Measurements from ENCODE around the gene AGAP1.

AGAP1 gene

DNA sequence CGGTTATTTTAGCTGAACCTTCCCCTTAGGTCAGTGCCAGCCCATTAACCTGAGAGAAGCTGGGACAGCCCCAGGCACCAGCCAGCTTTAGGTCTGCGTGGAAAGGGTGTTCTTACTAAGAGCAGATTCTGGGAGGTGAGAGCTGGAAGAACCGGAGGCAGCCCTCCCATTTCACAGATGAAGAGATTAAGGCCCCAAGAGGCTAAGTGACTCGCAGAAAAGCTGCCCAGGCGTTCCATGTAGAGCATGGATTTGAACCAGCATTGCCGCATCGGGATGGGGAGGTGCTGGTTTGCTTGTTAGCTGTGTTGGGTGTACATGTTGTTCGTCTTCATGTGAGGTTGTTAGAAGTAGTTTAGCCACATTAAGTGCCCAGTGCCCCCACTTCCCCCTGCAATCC lies 203.2 kb downstream of the AGAP1 start:
- DNase-seq: no peak

DNA sequence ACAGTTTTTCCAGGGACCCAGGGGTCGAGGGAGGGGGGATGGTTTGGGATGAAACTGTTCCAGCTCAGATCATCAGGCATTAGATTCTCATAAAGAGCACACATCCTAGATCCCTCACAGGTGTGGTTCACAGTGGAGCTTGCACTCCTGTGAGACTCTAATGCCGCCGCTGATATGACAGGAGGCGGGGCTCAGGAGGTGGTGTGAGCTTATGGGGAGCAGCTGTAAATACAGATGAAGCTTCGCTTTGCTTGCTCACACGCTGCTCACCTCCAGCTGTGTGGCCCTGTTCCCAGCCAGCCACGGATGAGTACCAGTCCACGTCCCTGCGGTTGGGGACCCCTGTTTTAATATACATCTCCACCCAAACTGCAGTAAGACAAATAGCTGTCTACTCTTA lies 204.2 kb downstream of the AGAP1 start:
- DNase-seq: no peak

DNA sequence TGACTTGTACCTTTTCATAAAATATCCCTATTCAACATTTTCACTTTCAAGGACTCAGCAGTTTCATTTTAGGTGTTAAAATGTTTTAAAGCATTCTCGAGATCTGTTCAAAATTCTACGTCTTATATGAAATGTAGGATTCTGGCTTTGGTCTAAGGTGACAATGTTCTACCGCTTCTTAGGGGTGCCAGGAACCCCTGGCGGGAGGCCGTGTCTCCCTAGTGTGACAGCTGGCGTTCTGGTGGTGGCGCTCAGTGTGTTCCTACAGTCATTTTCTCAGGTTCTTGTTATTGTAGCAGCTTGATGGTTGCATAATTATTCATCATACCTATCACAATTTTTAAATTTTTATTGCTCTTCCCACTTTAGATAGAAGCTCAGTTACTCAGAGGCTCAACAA lies 204.6 kb downstream of the AGAP1 start:
- no peak for DNase-seq

DNA sequence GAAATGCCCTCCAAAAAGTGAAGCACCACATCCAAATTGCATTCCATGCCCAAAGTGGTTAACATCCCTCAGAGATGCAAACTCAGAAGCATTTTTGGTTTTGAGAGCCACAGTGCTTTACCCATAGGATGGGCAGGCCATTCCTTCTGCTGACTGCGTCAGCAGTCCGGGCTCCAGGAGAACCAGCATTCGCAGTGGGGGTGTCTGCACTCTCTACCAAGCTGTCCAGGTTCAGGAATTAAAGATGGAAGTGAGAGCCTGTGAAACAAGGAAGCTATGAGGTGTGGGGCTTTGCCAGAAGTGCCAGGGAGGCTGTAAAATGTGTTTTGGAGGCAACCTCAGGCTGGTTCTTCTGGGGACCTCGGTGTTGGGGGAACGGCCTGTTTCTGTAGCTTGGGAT lies 205.7 kb downstream of the AGAP1 start:
- no peak for DNase-seq

DNA sequence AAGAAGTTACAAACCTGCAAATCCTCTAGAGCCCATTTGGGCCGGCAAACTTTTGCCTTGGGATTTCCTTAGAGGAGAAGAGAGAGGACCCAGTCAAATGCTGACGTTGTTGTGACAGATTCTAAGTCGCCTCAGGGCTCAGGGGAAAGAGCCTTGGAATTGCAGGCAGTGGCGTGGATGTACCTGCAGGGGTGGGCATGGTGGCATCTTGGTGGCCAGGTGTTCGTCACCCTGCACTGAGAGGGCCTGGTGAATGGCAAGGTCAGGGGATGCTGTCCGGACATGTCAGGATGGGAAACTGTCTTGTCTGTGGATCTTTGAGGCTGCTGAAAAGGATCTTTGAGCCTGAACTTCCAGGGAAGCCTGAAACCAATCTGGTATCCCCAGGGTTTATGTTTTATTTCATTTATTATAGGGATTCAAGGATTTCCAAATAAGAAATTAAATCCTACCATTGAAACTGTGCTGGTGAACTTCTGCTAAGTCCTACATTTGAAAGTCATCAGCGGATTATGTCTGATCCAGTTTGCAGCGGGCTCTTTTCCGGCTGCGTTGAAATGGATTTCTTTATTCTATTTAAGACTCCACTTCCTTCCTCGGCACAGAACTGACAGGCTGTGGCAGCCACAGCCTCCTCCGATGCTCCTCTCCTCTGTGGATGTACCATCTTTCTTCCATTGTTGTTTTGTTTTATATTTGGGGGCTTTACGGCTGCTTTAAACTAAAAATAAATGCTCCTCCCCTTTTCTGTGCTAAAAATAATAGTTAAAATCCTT lies 207.6 kb downstream of the AGAP1 start:
- no peak for DNase-seq

DNA sequence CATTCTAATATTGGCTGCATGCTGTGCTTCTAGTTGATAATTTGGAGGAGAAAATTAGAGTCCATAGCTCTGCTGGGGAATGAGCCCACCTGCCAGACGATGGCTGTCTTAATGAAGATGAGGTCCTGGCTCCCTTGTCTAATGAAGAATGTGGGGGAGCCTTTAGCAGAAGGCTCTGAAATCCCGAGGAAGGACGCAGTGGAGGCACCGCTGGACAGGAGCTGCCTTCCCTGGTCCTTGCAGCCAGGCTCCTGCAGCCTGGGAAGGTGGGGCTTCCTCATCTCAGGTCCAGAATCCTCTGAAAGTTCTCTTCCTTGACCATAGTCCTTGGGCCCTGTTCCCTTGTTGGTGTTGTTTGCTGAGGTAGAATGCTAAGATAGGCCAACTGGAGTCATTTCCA lies 208.3 kb downstream of the AGAP1 start:
- DNase-seq: no peak

DNA sequence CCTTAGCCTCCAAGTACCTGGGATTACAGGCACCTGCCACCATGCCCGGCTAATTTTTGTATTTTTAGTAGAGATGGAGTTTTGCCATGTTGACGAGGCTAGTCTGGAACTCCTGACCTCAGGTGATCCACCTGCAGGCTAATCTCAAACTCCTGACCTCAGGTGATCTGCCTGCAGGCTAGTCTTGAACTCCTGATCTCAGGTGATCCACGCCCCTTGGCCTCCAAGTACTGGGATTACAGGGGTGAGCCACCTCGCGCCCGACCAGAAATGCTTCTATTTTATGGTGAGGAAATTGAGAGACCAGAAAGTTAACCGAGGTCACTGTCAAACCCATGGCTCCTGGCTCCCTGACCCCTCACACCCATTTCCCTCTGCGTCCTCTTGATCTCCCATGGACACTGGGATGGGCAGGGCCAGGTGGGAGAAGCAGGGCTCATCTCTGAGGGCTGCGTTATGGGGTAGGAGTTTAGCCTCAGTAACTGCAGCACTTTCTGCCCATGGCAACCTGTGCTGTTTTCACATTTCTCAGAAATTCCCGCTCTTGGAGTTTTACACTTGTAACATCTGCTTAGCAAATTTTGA lies 210.0 kb downstream of the AGAP1 start:
- DNase-seq: no peak

DNA sequence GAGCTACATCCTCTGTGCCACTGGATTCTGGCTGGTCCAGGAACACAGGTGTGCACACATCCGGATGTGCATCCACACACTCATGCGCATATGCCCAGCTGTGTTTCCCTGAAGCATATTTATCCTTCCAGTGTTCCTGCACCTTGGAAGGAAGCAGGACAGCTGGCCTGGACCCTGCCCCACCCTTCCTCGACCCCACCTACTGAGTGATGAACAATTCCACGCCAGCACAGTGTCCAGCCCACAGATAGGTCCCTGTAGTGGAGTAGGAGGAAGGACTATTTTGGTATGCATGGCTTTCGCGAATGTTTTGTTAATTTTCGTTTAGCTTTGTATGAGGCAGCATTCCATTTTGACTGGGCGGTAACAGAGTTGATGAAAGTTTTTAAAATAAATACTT lies 211.5 kb downstream of the AGAP1 start:
- no peak for DNase-seq

DNA sequence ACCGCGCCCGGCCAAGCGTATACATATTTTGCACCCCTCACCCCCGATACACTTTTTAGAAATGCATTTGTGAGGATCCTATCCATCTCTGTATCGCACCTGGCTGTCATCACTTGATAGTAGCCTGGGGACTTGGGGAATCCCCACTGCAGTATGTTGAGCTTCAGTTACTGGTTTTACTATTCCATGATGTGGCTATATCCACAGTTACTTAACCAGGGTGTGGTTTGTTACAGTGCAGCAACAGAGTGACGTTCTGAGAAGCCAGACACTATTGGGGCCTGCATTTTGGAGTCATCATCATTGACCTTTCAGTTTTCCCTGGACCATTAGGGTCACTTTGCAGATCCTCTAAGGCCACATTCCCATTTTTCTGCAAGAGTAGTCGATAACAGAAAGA lies 212.7 kb downstream of the AGAP1 start:
- no peak for DNase-seq

DNA sequence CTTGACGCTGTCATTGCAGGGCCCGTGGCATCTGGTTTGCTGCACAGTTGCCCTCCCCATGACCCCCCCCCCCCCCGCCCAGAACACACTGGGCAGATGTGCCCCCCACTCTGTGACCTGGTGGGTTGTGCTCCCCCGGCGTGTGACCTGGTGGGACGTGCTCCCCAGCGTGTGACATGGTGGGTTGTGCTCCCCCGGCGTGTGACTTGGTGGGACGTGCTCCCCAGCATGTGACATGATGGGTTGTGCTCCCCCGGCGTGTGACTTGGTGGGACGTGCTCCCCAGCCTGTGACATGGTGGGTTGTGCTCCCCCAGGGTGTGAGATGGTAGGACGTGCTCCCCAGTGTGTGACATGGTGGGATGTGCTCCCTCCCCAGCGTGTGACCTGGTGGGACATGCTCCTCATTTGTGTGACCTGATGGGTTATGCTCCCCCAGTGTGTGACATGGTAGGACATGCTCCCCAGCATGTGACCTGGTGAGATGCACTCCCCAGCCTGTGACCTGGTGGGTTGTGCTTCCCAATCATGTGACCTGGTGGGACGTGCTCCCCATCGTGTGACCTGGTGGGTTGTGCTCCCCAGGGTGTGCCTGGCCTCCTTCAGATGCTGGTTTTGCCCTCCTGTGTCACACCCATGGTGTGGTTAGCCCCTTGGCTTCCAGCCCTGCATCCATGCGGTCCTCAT lies 213.7 kb downstream of the AGAP1 start:
- DNase-seq: no peak

DNA sequence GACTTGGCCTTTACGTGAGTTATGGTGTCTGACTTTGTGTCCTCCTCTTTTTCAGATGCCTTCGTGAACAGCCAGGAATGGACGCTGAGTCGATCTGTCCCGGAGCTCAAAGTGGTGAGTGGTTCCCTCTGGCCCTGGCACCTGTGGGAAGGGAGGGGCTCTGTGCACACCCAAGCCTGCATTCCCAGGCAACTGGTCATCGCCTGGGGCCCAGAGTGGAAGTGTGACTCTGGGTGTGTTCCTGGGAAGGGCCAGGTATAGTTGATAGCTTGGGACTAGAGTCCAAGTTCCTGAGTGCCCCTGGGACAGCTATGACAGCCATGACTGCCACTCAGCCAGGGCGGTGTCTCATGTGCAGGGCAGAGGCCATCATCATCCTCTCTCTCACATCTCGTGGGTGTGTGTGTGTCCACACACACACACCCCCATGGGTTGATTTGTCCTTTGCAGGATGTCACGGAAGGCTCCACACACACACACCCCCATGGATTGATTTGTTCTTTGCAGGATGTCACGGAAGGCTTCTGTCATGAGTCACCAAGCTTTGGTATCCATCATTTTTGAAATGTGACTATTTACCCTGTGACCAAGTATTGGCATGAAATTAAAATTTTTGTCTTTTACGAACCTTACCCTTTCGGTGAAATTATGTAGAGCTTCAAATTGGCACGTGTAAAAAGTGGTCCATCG lies 215.4 kb downstream of the AGAP1 start:
- no peak for DNase-seq

DNA sequence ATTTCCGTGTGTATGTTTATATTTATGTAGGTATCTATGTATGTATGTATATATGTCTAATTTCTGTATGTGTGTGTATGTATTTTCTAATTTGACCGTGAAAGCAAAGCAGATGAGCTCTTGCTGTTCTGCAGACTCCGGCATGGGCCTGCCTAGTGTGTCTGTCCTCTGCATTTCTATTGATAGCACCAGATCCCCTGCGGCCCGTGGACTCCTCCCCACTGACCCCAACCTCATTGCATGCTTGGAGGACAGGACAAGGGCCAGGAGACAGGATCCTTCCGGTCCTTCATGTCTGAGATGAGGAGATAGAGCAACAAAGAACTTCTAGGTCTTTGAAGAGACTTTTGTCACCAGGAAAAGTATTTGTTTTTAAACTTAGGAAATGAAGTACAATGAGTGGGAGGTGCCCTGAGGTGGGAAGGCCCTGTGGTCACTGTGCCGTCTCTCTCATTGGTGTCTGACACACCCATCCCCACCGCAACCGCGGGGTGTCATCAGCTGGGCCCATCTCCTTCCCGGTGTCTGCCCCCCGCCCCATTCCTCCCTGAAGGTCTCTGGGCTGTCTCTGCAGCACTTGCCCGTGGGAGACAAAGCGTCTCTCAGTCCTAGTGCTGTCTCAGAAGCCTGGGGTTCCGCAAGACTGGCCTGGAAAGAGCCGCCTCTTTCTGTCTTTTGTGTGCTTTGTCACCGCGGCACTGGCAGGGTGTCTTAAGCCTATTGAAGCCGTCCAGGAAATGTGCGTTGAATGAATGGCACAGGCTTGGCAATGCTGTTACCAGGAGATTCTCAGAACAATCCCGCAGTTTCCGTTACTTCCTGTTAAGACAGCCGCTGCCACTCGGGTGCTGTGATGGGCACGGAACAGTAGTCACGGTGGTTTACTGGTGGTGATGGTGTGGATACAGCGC lies 216.4 kb downstream of the AGAP1 start:
- DNase-seq: no peak

DNA sequence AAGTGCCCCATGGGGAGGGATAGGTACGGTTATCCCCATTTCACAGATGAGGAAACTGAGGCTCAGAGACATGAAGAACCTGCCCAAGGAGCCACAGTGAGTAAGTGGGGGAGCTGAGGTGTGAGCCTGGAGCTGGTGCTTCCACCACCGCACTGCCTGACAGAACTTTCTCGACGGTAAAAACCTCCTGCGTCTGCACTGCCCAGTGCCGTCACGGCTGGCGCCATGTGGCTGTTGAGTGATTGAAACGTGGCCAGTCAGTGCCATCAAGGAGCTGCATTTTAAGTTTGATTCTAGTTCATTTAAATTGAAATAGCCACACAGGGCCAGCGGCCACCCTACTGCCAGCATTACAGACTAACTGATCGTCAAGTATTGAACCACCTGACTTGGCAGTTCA lies 217.1 kb downstream of the AGAP1 start:
- DNase-seq: no peak

DNA sequence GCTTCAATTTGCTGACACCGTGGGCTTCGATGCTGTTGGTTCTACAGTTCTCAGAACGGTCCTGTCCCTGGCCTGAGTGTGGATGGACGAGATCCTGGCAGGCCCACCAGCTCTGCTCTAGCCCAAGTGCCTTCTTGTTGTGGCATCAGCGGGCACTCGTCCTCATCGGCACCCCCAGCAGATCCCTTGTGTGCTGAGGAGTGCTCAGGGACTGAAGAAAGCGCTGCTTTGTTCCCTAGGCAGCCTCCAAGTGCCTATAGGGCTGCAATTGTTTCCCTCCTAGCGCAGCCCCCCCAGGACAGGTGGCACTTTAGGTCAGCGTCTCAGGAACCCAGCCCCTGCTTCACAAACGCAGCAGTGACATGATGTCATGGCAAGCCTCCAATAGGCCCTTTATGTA lies 217.7 kb downstream of the AGAP1 start:
- no peak for DNase-seq

DNA sequence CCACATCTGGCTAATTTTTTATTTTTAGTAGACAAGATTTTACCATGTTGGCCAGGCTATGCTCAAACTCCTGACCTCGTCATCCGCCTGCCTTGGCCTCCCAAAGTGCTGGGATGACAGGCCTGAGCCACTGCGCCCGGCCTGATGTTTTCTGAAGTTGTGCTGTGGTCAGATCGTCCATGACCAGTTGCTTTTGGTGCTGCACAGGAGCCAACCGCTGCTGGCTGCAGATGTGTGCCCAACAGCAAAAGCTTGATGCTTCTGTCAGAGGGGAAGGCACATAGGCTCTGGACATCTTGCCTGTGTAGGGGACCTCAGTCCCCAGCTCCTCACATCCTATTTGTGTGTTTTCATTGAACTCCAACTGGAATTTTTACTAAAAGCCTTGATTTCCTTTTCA lies 218.3 kb downstream of the AGAP1 start:
- no peak for DNase-seq

DNA sequence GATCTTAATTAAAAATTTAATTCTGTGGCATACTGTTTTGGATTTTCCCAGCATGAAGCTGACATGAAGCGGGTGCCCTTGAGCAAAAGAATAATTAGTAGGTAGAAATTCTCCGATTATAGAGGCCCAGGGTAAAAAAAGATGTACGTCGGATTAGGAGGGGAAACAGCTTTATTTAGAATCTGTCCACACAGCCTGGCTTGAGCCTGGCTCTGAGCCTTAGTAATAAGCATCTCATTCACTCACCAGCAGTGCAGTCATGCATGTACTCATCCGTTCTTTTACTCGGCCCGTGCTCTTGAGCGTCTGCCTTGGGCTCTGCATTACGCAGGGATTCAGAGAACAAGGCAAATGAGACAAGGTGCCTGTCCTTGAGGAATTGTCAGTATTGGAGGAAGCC lies 219.3 kb downstream of the AGAP1 start:
- no peak for DNase-seq

DNA sequence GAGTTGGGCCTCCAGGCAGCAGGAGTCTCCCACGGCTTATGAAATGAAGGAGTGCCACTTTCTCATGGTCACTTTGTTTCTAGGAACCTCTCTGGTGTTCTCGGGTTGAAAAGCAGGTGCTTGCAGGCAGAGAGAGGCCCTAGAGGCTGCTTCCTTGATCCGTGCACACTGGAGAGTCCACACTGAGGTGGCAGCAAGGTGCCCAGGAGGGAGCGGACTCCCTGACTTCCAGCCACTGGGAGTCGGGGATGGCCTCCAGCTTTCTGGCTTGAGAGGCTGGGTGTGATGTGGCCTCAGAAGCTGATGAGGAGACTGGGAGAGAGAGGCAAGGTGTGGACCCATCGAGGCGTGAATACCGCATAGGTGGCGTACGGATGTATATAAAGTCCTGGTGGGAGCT lies 221.8 kb downstream of the AGAP1 start:
- DNase-seq: no peak

DNA sequence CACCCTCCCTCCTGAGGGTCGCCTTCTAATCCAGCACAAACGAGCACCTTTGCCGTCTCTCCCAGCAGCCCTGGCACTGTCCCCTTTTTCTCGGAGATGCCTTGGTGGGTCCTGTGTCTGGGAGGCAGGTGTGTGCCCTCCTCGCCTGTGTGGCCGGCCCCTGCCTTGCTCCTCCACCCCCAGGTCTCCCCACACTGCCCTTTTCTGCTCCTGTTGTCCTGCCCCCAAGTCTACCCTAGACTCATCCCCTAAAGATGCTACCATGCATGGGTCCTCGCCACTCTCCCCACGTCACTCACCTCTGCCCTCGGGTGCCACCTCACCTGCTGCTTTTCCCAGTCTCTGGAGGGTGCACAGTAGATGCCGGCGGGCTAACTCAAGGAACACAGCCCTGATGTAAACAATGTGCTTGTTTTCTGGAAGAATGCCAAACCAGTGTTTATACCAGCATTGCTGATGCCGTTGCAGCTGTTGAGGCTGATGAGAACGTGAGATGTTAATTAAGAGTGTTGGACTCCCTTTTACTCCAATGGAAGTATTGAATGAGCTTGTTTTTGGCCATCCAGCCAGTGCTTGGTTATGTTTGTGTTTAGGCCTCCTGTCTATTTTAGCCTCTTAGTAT lies 223.1 kb downstream of the AGAP1 start:
- DNase-seq: no peak

DNA sequence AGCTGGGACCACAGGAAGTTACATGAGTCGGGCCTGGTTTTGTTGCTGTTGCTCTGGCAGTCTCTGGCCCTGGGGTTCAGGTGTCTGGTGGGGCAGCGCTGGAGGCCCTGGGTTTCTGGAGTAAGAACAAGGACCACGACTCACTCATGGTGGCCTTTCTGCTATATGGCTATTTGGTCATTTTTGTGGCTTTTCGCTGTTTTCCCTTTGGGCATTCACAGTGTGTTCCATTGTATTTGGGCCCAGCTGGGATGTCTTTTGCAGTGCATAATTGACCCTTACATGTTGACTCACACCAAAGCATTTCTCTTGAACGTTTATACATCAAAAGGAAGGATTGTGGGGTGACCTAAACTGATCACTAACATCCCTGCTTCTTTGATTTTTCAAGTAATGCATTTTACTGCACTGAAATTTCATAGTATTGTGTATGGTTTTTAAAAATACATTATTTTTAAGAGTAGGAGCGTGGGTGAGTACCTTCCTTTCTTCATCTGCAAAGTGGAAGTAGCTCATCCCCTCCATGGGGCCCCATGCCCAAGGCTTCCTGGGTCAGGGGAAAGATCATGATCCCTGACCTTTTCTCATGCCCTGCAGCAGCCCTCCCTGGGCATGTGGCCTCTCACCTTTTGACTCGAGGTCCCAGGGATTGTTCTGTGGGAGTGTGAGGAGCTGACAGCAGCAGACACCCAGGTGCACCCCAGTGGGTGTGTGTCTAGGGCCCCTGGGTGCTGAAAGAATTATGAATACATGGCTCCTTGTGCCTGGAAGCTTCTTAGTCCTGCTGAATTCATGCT lies 225.5 kb downstream of the AGAP1 start:
- no peak for DNase-seq

DNA sequence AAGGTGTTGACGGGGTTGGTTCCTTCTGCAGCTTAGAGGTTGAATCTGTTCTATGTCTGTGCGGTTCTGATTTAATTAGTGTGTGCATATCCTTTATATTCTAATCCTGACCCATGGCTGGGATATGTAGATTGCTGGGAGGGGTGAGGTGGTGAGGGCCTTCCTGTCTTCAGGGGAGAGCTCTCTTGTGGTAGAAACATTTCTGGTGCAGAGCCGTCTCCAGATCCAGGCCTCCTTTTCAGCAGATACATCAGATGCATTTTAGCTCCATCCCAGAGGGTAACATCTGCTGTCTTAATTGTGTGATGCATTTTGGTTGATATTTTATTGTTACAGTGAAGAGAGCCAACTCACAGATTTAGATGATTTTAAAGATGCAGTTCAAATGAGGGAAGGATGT lies 227.8 kb downstream of the AGAP1 start:
- no peak for DNase-seq

DNA sequence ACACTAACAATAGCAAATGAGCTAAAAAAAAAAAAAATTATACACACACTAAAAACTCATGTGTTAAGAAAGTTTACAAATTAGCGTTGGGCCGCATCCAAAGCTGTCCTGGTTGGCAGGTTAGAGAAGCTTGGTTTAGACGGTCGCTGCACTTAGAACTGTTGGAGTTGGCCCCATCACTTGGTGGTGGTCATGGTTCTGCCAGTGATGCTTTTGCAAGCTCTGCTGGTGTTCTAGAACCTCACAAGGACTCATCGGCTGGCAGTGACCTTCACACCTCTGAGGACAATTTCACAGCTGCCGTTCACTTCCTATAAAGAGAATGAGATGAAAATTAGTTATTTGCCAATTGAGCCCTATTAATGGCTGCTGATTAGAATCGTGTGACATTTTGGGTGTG lies 229.0 kb downstream of the AGAP1 start:
- no peak for DNase-seq
